ENCODE measurements around the gene IQGAP3.

The IQGAP3 gene

DNA sequence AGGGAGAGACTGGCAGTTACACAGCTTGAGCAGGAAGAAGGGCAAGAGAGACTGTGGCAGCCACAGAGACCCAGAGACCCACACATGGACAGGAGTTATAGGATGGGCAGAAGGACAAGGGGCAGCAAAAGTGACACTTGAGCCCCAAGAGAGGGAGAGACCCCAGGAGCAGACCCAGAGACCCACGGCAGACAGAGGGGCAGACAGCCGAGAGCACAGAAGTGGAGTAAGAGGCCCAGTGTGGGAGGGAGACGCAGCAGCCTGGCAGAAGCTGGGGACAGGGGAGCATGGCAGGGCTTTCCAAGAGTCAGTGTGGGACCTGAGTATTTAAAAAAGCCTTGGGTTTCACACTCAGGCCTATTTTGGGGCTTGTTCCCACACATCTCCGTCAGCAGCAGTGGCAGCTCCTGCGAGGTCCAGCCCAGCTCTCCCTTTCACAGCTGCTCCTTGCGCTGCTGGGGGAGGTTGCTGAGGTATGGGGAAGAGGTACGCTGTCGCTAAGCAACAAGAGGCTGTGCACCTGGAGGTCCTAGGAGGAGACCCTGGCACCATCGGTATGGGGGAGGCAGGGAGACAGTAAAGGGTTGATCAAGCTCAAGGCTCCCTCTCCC is 62.8 kb downstream of the IQGAP3 start:
- DNase-seq (ENCODE audit: low read depth): no peak

DNA sequence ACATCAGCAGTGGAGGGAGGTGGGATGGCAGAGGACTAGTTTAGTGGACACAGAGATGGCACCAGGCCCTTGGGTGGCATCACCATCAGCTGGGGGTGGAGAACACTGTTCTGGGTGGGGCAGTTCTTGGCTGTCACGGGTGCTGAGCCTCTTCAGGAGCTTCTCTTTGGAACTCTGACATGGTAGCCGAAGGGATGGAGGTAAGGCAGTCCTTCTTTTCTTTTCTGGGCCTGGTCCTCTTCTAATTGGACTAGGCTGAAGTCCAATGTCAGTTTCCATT is 63.5 kb downstream of the IQGAP3 start:
- no peak for DNase-seq (ENCODE audit: low read depth)

DNA sequence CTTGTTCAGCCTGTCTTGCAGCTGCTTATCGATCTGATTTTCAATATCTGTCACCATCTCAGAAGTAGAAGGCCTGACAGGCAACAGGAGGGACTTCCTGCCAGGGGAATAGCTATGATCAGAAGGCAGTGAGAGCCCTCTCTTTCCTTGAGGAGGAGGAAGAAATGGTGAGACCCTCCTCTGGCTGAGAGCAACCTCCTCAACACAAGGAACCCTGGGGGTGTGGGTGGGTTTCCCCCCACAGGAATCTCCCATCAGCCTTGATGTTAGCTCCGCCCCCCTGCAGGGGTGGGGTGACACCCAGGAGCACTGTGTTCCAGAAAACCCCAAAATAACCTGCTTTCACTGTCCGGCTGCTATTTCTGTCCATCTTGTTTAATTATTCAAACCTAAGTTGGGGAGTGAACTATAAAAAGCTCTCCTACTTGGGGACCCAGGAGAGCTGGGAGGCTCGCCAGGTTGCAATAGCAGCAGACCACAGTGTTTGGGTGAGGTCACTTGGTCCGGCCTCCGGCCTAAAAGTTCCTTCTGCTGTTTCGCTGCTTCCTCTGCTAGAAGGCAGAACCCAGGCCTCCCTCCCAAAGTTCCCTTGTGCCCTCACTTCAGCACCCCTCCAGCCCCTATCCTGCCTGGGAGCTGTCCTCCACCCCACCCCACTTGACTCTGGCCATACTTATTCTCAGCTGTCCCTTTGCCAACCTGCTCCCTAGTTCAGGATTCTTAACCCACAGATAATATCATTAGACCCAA is 64.0 kb downstream of the IQGAP3 start:
- DNase-seq (ENCODE audit: low read depth): no peak

DNA sequence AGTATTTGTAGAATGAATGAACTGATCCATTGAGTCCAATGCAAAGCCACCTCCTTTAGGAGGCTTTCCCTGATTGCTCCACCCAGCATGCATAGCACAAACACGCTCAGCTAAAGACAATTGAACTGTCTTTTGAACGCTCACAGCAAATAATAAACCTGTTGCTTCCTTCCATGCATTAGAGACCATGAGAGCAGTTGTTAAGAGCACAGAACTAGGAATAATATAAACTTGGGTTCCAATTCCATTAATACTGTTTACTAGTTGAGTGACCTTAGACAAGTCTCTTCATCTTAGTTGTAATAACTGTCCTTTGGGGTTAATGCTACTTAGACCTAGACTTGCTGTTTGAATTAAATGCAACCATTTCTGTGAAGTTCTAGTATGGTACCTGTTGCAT is 65.9 kb downstream of the IQGAP3 start:
- DNase-seq (ENCODE audit: low read depth): no peak

DNA sequence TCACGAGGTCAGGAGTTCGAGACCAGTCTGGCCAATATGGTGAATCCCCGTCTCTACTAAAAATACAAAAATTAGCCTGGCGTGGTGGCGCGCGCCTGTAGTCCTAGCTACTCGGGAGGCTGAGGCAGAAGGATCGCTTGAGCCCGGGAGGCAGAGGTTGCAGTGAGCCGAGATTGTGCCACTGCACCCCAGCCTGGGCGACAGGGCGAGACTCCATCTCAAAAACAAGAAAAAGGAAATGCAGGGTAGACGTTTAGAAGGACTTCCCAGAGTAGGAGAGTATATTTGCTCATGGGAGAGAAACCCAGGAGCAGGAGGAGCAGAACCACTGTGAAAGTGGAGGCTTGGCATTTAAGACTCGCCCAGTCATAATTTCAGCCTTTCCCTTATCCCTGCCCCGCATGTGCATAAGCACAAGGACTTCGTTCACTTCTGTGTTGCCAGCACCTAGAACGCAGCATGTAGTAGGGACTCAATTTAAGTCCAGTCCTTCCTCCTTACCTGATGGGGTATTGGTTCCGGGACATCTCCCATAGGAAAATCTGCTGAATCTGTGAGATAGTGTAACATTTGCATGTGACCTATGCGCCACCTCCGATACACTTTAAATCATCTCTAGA is 66.6 kb downstream of the IQGAP3 start:
- no peak for DNase-seq (ENCODE audit: low read depth)

DNA sequence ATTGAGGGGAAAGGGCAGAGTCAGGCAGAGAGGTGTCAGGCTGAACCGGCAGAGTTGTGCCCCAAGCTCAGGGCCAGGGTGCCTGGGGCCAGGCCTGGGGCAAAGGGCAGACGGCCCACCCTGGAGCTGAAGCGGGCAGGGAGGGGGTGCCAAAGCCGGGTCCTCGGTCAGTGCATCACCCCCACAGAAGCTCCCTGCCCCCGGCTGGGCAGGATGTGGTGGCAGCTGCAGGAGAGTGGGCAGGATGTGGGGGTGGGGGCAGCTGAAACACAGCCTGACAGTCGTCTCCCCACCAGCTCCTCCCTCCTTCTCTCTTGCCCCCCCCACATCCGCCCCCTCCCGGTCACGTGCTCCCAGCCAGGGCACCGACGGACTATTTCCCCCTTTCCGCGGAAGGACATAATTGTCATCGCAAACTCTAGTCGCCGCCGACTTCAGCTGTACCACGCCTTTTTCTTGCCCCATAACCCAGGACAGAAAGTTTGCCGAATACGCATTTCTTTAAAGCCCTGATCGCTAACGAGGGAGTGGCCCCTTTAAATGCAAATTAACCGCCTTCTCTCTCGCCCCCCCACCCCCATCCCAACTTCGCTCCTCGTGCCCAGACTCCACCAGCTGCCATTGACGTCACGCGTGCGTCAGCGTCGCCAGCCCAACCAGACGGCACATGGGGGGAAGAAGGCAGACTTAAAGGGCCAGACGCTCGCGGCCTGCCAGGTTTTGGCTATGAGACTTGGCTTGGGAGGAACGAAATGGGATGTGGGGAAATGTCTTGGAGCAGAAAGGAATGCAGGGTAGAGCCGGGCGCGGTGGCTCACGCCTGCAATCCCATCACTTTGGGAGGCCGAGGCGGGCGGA is 67.3 kb downstream of the IQGAP3 start:
- DNase-seq (ENCODE audit: low read depth): peak; percentile 98

DNA sequence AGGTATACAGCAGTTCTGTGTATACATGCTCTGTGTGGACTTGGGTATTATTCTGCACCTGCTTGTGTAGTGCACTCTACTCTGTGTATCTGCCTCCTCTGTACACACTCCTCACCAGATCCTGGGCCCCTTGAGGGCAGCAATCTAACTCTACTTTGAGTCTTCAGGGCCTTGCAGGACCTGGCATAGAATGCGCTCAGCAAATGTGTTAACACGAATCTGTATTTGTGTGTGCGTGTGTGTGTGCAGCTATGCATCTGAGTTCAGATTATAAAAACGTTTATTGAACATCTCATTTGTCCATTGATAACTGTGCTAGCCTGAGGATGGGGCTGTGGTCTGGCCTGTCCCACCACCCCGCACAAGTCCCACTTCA is 67.9 kb downstream of the IQGAP3 start:
- DNase-seq (ENCODE audit: low read depth): no peak

DNA sequence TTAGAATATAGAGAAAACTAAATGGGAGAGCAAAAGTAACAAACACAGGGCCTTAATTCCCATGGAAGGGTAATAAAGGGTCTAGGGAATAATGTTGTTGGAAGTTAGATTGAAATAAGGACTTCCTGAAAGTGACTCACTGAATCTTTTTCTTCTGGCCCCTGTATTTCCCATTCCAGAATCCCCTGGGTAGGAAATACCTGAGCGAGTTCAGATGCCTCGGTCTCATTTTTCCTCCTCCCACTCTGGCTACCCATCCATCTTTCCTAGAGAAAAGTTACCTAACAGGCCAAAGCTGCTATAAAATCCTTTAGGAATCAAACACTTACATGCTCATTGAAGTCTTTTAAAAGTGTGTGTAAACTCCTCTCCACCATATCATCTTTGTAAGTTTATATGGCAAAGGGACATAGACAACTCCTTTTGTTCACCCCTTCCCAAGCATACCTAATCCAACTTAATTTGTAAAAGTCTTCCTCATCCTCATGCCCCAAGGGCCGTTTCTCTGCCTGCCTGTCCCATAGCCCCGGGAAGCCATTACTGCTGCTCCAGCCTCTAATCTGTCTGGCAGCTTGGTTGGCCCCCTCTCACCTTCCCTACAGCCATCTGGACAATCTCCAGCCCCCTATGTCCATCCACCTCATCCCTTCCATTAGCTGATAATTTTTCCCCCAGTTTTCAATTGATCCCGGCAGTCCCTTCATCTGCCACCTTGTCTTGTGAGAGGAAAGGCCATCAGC is 68.5 kb downstream of the IQGAP3 start:
- no peak for DNase-seq (ENCODE audit: low read depth)

DNA sequence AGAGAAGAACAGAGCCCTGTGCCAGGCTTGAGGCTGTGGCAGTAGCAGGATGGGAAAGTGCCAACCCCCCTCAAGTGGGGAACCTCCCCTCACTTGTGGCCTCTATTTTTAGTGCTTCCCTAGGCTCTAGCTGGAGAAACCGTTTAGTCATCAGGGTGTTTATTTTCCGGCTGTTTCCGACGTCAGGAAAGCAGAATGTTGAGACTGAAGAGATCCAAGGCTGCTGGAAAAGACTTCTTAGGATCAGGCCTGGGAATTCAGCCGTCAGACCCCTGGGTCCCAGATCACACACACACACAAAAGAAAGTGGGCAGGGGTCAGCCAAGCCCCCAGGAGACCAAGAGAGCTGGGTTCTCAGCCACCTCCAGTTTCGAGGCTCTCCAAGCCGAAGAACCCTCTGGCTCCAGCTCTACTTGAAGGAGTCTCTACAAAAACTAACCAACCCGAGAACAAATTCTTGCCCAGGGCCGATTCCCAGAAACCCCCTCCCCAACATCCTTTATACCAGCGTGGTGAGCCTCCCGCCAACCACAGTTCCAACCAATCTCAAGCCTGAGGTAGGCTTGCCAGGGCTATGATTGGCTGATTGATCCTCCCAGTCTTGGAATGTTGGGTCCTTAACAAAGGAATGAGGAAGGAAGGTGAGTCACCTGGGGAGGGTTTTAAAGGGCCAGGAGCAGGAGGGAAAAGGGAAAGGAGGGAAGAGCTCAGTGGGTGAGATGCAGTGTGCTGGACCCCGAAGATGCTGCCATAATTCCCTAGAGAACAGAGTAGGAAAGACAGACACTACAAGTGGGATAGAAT is 69.3 kb downstream of the IQGAP3 start:
- peak; percentile 74 for DNase-seq (ENCODE audit: low read depth)

DNA sequence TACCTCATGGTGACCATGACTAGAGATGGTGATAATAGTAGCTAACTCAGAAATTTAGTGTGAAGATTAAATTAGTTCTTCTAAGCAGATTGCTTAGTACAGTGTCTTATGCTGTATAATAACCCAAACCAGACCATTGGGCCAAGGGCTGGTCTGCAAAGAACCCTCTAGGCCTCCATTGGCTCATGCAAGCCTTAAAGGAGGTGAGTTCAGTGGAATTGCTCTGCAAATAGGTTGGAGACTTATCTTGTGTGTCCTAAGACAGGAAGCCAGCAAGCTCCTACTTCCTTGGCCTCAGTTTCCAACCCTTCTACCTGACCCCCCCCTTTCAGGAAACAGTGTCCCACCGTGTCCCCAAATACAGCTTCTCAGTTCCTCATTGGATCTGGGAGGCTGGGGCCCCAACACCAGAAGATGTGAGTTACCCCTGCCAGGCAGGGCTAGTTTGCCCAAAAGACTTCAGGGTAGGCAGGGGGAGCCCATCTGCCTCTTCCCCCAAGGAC is 69.9 kb downstream of the IQGAP3 start:
- no peak for DNase-seq (ENCODE audit: low read depth)

DNA sequence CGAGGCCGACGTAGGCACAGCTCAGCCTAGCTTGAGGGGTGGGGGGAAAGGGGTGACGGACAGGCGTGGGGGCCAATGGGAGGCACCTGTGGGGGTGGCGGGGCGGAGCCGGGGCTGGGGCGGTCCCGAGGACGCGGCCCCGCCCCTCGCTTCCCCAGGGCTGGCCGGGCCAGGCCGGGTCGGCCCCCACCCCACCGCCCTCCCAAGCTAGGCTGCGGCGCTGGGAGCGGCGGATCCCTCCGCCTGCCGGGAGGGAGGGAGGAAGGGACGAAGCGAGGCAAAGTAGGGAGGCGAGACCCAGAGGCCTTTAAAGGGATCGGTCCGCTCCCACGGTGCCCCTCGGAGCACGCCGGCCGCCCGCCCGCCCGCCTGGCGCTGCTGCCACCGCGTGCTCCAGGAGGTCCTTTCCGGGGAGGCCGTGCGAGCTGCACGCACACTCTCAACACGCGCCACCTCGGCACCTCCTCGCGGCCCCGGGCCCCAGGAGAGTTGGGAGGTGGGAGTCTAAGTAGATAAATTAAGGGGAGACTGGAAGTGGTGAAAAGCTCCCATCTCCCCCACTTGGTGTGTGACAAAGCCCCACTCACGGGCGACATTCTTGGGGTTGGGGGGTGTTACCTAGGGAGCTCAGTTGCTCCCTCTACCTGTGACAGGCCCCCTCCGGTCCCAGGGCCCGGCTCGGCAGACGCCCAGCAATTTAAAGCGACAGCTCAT is 71.4 kb downstream of the IQGAP3 start:
- DNase-seq (ENCODE audit: low read depth): peak; percentile 92

DNA sequence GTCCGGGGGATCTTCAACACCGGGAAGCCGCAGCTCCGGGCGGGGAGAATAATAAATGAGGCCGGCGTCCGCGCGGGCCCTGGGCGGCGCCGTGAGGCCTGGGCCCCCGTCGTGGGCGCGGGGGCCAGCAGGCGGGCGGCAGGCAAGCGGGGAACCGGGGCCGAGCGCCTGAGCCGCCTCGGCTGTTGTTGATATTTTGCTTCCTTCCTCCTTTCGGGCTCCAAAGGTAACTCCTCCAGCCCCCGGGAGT is 71.9 kb downstream of the IQGAP3 start, which contains the start of gene MEF2D:
MEF2D (minus strand) TSS at position 233 of the 250 bp plus-strand sequence. CDS start 17,483 bp downstream, outside the sequence.
- no peak for DNase-seq (ENCODE audit: low read depth)

DNA sequence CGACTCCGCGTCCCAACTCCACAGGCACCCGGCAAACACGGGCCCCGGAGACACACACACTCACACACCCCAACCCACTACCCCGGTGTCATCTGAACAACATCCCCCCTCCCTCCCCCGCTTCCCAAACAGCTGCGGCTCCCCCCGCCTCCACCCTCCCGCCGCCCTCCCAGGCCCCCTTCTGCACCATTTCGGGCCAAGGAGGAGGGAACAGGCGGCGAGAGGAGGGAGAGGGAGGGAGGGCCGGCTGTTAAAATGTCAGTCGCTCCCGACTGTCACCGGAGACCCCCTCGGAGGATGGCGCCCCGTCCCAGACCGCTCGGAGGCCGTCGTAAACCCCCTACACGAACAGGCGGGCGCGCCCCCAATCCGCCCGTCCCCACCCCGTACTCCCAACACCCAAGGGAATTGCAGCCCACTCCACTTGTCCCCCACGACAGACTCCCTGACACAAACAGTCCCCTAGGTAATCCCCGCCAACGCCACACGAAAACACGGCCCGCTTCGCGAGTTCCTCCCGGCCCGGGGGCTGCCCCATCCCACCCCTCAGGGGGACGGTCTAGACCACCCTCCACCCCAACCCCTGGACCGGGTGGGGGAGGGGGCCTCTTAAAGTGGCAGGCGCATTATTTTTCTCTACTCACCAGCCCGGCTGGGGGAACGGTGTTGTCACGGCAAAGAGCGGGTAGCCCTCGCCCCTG is 72.4 kb downstream of the IQGAP3 start:
- DNase-seq (ENCODE audit: low read depth): no peak

DNA sequence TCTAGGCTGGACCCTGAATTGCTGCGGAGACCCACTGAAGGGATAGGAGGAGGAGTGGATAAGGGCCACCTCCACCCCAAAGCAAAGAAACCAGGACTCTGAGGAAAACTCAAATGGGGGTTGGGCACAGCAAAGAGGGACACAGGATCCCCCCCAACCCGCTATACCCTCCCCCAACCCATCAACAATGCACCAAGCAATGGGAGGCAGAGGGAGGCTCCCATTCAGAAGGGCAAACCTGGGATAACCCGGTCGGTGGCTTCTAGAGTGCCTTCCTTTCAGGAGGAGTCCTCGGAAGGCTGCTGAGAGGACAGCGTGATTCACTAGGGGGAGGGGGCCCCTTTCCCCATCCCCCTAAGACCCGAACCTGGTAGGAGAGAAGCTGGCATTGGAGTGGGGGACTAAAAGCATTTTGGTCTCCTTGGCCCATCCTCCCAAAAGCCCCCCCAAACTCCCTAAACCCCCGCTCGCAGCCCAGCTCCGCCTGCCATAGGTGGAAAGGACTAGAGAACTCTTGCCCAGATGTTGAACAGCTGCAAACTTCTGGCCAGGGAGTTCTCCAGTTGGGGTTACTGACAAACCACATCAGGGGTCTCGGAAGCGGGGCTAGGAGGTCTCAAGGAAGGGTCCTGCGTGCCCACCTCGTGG is 73.0 kb downstream of the IQGAP3 start:
- DNase-seq (ENCODE audit: low read depth): no peak

DNA sequence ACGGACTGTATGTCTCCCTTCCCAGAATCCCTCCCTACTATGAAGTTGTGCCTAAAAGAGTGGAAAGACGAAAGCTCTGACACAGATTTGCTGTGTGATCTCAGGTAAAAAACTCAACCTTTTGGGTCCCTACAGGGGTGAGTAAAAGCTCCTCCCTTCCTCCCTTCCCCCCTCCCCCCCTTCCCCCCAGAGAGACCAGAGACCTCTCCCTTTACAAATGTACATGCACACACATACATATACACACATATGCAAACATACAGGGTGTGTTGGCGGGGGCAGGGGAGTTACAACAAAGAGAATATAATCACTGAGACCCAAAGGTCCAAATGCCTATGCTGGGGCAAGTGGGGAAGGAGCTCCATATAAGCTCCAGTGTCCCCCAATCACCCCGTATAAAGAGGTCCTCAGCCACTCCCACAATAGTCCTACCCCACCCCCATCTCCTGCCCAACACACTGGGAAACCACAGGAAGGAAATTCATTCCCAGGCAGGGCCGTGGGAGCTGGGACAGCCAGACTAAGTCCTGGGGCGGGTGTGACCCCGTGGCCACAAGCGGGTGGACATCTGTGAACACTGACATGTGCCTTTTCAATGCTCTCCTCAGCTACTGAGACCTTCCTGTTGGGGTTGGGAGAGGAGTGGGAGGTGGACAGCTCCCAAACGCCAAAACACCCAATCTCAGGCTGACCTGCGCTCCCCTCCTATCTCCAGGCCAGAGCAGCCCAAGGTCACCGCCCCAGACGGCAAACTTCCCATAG is 73.8 kb downstream of the IQGAP3 start:
- DNase-seq (ENCODE audit: low read depth): no peak

DNA sequence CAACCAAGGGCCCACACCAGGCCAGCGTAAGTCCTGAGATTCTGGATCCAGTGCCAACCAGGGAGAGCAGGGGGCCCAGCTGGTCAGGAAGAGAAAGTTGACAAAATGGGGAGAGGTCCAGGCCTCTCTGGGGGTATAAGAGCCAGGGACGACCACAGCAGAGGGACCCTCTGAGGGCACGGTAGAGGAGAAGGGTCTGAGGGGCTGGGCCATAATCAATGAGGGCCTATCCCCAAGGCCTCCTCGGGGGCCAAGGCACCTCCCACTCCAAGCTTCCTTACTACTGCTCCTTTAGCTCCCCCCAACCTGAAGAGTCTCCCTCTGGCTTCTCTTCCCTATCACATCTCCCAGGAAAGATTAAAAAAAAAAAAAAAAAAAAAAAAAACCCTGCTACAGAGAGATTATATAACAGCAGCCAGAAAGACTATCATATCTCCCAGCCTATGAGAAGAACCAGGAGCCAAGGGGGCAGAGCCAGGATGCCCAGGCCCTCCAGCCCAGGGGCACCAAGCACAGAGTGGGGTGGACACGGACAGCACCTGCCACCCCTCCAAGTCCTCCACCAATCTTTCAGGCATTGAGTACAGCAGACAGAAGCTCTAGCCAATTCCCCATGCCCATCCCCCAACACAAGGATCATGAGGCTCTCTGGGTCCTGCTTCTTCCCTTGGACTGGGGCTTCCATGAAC is 74.5 kb downstream of the IQGAP3 start:
- DNase-seq (ENCODE audit: low read depth): no peak

DNA sequence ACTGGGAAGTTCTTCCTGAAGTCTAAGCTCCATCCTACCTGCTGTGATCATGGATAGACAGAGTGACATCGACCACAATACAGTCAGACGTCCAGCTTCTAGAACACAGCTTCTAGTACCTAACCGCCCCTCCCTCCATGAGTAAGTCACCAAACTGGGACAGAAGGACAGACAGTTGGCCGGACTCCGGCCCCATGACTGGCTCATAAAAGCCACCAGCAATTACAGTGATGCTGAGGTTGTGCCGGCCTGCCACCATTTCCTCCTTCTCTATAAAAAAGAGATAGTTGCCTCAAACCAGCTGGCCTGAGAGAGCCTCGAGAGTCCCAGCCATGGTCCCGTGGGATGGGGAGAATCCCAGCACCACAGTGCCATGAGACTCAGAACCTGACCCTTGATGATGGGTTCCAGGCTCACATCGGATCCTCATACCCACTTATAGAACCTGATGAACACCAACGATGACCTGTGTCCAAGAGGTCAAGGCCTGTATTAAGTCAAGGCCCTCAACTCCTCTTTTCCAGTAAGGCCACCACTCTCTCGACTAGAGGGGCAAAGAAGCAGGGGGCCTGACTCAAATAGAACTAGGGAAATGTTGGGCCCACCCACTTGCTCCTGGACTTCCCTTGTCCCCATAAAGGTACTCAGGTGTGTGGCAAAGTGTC is 75.2 kb downstream of the IQGAP3 start:
- DNase-seq (ENCODE audit: low read depth): no peak

All from fibroblast of the conjunctiva (primary cell).